Measurements from ENCODE around the gene FOXE3. TPM values are rescaled to one million over a fixed set of nuclear protein-coding genes. Genes with fewer than 3 reads are reported as not detected.

FOXE3 gene
- total RNA-seq, 1 experiment from 2014 or later, result 0.28 TPM

DNA sequence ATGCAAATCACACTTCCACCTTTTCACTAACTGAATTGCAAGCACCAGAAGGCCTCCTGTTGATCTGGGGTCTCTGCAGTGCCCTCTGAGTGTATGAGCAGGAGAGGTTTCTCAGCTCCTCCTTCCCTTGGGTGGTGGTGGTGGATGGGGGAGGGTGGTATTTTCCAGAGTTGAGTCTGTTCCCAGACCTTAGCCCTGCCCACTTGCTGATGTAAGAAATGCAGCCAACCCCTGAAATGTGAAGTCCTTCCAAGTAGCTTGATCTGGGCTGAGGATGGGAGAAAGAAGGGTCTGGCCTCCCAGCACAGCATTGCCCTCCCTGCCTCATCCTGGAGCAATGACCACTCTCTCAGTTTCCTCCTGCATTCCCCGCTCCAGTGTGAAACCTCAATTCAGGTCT is 15.4 kb downstream of the FOXE3 start:
- Histone ChIP-seq H4K20me1 (ENCODE audit: insufficient read depth) (no peaks in the 10 kb centered on the region), H3K27ac (no peak overlapping the region), H3K4me2 (no peak overlapping the region), H3K9me2 (ENCODE audit: insufficient read depth) (no peaks in the 10 kb centered on the region), H3K79me2 (ENCODE audit: low read depth) (peaks cover 8% of the 10 kb centered on the region), H3K27me3 (ENCODE audit: insufficient read depth, low read depth) (no peaks in the 10 kb centered on the region), H2AFZ (no peak overlapping the region), H3K4me1 (replicated peaks; ENCODE audit: insufficient read depth) (0 out of 2 replicates have a peak, but pooled peaks cover 6% of the 10 kb centered on the region), H3F3A (ENCODE audit: insufficient read depth, low read depth) (no peaks in the 10 kb centered on the region), H3K4me3 (no peak overlapping the region), H3K9me3 (ENCODE audit: insufficient read depth, low read depth) (no peaks in the 10 kb centered on the region), H3K36me3 (ENCODE audit: low read depth) (no peaks in the 10 kb centered on the region)
- BruUV-seq (replicated peaks), result no TSS peak
- CTCF ChIA-PET, result interaction anchor here (0.6 to 1.2 kb wide), 4 partner anchors 31 to 291 kb away, joined by 3 to 5 read pairs (median 3); partner anchors contain the start of gene PDZK1IP1
- POLR2A ChIA-PET (ENCODE audit: unreplicated experiment), result interaction anchor here (0.6 kb wide), 1 partner anchor 804 kb away, joined by 8 read pairs; no protein-coding TSS in a partner anchor
- intact Hi-C loops (cut with micrococcal nuclease; ENCODE audit: unreplicated experiment), result no loop called here
- DNase-seq, result no peak
- no peak for TF ChIP-seq EZH2 (IDR thresholded peaks at IDR 0.05; ENCODE audit: low read depth)
- TF ChIP-seq, protein P1, sequence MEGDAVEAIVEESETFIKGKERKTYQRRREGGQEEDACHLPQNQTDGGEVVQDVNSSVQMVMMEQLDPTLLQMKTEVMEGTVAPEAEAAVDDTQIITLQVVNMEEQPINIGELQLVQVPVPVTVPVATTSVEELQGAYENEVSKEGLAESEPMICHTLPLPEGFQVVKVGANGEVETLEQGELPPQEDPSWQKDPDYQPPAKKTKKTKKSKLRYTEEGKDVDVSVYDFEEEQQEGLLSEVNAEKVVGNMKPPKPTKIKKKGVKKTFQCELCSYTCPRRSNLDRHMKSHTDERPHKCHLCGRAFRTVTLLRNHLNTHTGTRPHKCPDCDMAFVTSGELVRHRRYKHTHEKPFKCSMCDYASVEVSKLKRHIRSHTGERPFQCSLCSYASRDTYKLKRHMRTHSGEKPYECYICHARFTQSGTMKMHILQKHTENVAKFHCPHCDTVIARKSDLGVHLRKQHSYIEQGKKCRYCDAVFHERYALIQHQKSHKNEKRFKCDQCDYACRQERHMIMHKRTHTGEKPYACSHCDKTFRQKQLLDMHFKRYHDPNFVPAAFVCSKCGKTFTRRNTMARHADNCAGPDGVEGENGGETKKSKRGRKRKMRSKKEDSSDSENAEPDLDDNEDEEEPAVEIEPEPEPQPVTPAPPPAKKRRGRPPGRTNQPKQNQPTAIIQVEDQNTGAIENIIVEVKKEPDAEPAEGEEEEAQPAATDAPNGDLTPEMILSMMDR (conservative IDR thresholded peaks at IDR 0.05), result no peak

DNA sequence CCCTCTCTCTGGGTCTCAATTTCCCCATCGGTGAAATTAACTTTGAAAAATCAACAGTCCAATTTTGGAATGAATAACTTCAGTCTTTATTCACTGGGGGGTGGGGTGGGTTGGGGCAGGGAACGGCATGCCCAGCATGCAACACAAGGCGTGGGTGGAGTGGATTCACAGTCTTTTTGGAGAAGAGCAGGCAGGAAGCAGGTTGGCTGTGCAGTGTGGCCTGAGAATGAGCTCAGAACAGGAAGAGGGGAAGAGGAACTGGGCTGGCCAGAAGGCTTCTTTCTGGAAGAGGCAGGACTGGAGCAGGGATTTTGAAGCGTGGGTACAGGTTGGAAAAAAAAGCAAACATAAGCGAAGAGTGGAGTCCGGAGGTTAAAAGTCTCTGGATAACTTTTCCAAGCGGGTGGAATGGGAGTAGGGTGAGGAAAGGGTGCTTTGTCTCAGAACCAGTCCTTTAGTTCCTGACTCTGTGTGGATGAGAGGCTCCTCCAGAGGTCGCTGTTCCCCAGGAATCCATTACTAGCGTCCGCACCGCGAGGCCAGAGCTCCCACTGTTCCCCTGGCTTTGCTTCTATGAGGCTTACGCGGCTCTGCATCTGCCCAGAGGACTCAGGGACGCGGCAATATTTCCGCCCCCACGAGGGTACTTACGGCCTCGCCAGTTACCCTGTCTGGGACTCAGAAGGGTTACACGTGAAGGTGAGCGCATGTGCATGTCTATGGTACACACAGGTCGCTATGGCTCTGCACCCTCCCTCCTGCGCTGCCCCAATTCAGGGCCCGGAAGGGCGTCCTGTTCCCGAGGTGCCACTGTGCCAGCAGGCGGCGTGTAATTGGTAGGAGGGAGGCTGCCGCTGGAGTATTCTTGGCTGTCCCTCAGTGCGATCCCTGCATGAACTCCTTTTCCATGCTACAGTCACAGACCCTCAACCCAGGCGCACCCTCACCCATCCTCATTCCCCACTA is 16.3 kb downstream of the FOXE3 start:
- no TSS peak for BruUV-seq (replicated peaks)
- CTCF ChIA-PET, result interaction anchor here (0.7 to 1.2 kb wide), 2 partner anchors 32 to 242 kb away, joined by 3 read pairs; partner anchors contain the start of gene PDZK1IP1
- H3F3A ChIP-seq (ENCODE audit: insufficient read depth, low read depth), result peaks cover 3% of the 10 kb centered on the region; the same call in 1 of the 2 replicates

DNA sequence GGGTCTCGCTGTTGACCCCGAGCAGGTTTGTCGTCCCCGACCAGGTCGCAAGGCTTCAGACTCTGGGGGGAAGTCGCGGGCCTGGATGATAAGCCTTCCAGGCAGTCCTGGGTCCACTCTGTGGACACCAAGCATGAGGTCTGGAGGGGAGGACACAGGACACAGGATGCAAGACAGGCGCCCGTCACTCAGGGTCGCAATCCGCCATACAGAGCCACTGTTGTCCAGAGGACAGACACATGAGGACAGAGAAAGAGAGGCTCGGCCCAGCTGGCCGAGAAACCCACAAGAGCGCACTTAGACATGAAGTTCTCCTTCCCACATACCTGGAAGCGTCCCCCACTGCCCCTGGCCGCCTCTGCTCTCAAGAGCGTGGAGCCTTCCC is 16.9 kb downstream of the FOXE3 start:
- Histone ChIP-seq H3K9me2 (ENCODE audit: insufficient read depth) (no peaks in the 10 kb centered on the region), H4K20me1 (ENCODE audit: insufficient read depth) (no peaks in the 10 kb centered on the region), H3K27me3 (ENCODE audit: insufficient read depth, low read depth) (no peaks in the 10 kb centered on the region), H3K36me3 (ENCODE audit: low read depth) (no peaks in the 10 kb centered on the region), H3F3A (ENCODE audit: insufficient read depth, low read depth) (peaks cover 3% of the 10 kb centered on the region; the same call in 1 of the 2 replicates), H3K9me3 (ENCODE audit: insufficient read depth, low read depth) (no peaks in the 10 kb centered on the region), H3K4me3 (no peak overlapping the region), H3K79me2 (ENCODE audit: low read depth) (peaks cover 8% of the 10 kb centered on the region), H3K4me1 (replicated peaks; ENCODE audit: insufficient read depth) (0 out of 2 replicates have a peak, but pooled peaks cover 6% of the 10 kb centered on the region), H3K4me2 (no peak overlapping the region), H2AFZ (no peak overlapping the region), H3K27ac (no peak overlapping the region)
- POLR2A ChIA-PET (ENCODE audit: unreplicated experiment), result no interaction called here
- CTCF ChIA-PET, result no interaction called here
- no peak for TF ChIP-seq EZH2 (IDR thresholded peaks at IDR 0.05; ENCODE audit: low read depth)
- TF ChIP-seq, protein P1 (conservative IDR thresholded peaks at IDR 0.05), result no peak
- no TSS peak for BruUV-seq (replicated peaks)
- intact Hi-C loops (cut with micrococcal nuclease; ENCODE audit: unreplicated experiment), result no loop called here
- DNase-seq, result no peak

More for the DNA sequence above, 16.3 kb downstream of the FOXE3 start:
- Histone ChIP-seq H3K4me2 (no peak overlapping the region), H2AFZ (no peak overlapping the region), H3K9me3 (ENCODE audit: insufficient read depth, low read depth) (no peaks in the 10 kb centered on the region), H3K4me3 (no peak overlapping the region), H3K4me1 (replicated peaks; ENCODE audit: insufficient read depth) (0 out of 2 replicates have a peak, but pooled peaks cover 6% of the 10 kb centered on the region), H3K9me2 (ENCODE audit: insufficient read depth) (no peaks in the 10 kb centered on the region), H4K20me1 (ENCODE audit: insufficient read depth) (no peaks in the 10 kb centered on the region), H3K27ac (no peak overlapping the region), H3K36me3 (ENCODE audit: low read depth) (no peaks in the 10 kb centered on the region), H3K27me3 (ENCODE audit: insufficient read depth, low read depth) (no peaks in the 10 kb centered on the region), H3K79me2 (ENCODE audit: low read depth) (peaks cover 8% of the 10 kb centered on the region)
- DNase-seq, result no peak
- TF ChIP-seq EZH2 (IDR thresholded peaks at IDR 0.05; ENCODE audit: low read depth), result no peak
- TF ChIP-seq, protein P1 (conservative IDR thresholded peaks at IDR 0.05), result no peak
- intact Hi-C loops (cut with micrococcal nuclease; ENCODE audit: unreplicated experiment), result no loop called here
- POLR2A ChIA-PET (ENCODE audit: unreplicated experiment), result no interaction called here

Data from PC-9 (cell line).